IgD-negative memory B cell (primary cell): ENCODE data around the gene PTGFRN. TPM values are rescaled to one million over a fixed set of nuclear protein-coding genes. Genes with fewer than 3 reads are reported as not detected.

Experiments
- H3K27ac Mint-ChIP-seq, 3 donors: one replicate each; pipeline ENCODE4 v1.8.0; 2020 to 2022; ENCODE audit warnings: mild to moderate bottlenecking in 3 of 3, mixed read lengths in 3 of 3, moderate library complexity in 1 of 3
- H3K27me3 Mint-ChIP-seq: one replicate; pipeline ENCODE4 v1.8.0; 2021; ENCODE audit warnings: mixed read lengths
- H3K36me3 Mint-ChIP-seq: one replicate; pipeline ENCODE4 v1.8.0; 2020; ENCODE audit warnings: mild to moderate bottlenecking, mixed read lengths
- H3K4me1 Mint-ChIP-seq, 3 donors: one replicate each; pipeline ENCODE4 v1.8.0; 2020 to 2022; ENCODE audit warnings: mixed read lengths in 3 of 3, mild to moderate bottlenecking in 1 of 3
- H3K4me3 Mint-ChIP-seq, 4 donors: one replicate each; pipeline ENCODE4 v1.8.0; 2020 to 2022; ENCODE audit warnings: mild to moderate bottlenecking in 4 of 4, mixed read lengths in 4 of 4, moderate library complexity in 3 of 4
- H3K9me3 Mint-ChIP-seq, 3 donors: one replicate each; pipeline ENCODE4 v1.8.0; 2020 to 2021; ENCODE audit warnings: mixed read lengths in 3 of 3, mild to moderate bottlenecking in 1 of 3
- polyA plus RNA-seq: library from polyadenylated mRNA; unstranded; fragments of 300-500 nt; fragmentation: Illumina TruSeq; gene quantifications from one replicate; pipeline ENCODE4 v1.2.3, GENCODE V29; 2021

The PTGFRN gene
- polyA plus RNA-seq, 1 donor from 2014 or later = not detected

DNA sequence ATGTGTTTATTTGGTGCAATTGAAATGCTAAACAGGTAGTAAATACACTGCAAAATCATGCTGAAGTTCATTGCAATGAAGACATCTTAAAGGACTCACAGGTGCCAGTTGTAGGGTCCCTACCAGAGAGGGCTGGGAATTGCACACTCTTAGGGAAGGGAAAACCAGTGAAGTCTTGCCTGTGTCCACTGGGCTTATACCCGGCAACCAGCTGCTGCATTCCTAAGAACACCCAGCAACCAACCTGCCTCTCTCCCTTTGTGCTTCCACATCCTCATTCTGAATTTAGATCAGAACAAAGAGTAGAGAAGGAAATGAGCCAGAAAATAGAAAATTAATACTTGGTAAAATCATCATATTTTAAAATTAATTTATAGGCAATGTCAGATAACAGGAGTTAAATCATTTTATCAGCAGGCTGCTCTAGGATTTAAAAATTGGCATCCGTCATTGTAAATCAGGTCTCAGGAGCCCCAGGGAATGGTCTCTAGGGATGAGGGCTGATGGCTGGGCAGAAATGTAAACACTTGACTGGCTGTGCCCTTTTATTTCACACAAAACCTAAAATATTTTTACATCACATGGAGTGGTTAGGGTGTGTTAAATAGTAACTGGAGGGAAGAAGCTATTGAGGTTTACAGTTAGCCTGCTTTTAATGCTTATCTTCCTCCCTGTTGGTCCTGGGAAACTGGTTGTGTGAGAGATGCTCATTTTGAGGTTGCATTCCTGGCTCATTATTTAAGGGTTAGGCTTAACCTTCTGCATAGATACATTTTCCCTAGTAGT is 31.3 kb downstream of the PTGFRN start:
- Mint-ChIP-seq H3K27me3 (peaks cover 5% of the 10 kb centered on the region), H3K36me3 (no peaks in the 10 kb centered on the region), H3K4me3 (no peak overlapping the region), H3K4me1 (no peaks in the 10 kb centered on the region), H3K9me3 (no peaks in the 10 kb centered on the region), H3K27ac (no peak overlapping the region)

DNA sequence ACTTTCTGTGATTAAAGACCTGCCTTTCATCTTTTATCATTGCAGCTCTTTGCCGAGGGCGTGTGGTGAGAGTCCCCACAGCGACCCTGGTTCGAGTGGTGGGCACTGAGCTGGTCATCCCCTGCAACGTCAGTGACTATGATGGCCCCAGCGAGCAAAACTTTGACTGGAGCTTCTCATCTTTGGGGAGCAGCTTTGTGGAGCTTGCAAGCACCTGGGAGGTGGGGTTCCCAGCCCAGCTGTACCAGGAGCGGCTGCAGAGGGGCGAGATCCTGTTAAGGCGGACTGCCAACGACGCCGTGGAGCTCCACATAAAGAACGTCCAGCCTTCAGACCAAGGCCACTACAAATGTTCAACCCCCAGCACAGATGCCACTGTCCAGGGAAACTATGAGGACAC is 32.0 kb downstream of the PTGFRN start:
- Mint-ChIP-seq H3K9me3 (no peaks in the 10 kb centered on the region), H3K4me1 (no peaks in the 10 kb centered on the region), H3K27me3 (peaks cover 5% of the 10 kb centered on the region), H3K4me3 (no peak overlapping the region), H3K27ac (no peak overlapping the region), H3K36me3 (no peaks in the 10 kb centered on the region)

DNA sequence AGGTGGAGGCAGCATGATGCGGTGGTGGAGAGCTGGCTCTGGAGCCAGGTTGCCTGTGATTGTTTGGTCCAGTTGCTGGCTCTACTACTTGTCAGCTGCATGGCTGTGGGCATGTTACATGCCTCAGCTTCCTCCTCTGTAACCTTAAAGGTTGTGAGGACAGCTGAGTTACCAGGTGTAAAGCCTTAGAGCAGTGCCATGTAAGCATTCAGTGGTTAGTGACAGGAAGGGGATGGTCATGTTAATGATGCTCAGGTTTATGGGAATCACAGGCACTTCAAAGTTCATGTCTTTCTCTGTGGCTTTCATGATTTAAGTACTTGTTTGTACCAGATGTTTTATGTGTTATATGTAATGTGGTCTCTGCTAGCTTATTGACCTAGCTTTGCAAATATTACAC is 32.6 kb downstream of the PTGFRN start:
- Mint-ChIP-seq H3K4me3 (no peak overlapping the region), H3K4me1 (no peaks in the 10 kb centered on the region), H3K36me3 (no peaks in the 10 kb centered on the region), H3K27me3 (peaks cover 3% of the 10 kb centered on the region), H3K9me3 (no peaks in the 10 kb centered on the region), H3K27ac (no peak overlapping the region)

DNA sequence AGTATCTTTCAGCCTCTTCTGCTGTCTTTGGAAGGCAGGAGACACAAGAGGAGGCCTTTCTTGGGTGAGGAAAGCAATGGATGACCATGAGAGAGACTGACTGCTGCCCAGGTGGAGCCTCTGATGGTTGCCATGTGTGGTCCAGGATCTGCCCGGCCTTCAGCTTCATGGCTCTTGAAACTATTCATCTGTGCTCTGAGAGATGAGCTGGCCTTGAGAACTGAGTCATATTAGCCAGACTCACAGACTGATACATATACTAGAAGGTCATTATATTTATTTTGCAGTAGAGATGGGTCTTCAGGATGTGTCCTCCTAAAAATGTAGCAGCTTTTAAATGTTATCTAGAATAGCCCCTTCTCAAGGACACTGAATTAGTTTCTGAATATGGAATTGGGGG is 33.7 kb downstream of the PTGFRN start:
- H3K4me3 Mint-ChIP-seq = no peak overlapping the region
- no peaks in the 10 kb centered on the region for H3K4me1 Mint-ChIP-seq
- H3K27me3 Mint-ChIP-seq = peaks cover 1% of the 10 kb centered on the region
- H3K27ac Mint-ChIP-seq = no peak overlapping the region
- H3K36me3 Mint-ChIP-seq = no peaks in the 10 kb centered on the region
- H3K9me3 Mint-ChIP-seq = no peaks in the 10 kb centered on the region

DNA sequence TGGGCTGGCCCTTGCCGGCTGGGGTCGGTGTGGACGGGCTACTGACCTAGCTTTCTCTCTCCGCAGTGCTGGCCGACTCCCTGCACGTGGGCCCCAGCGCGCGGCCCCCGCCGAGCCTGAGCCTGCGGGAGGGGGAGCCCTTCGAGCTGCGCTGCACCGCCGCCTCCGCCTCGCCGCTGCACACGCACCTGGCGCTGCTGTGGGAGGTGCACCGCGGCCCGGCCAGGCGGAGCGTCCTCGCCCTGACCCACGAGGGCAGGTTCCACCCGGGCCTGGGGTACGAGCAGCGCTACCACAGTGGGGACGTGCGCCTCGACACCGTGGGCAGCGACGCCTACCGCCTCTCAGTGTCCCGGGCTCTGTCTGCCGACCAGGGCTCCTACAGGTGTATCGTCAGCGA is 34.9 kb downstream of the PTGFRN start:
- H3K27ac Mint-ChIP-seq = no peak overlapping the region
- no peak overlapping the region for H3K4me3 Mint-ChIP-seq
- H3K36me3 Mint-ChIP-seq = no peaks in the 10 kb centered on the region
- no peaks in the 10 kb centered on the region for H3K4me1 Mint-ChIP-seq
- H3K27me3 Mint-ChIP-seq = peaks cover 1% of the 10 kb centered on the region
- no peaks in the 10 kb centered on the region for H3K9me3 Mint-ChIP-seq

DNA sequence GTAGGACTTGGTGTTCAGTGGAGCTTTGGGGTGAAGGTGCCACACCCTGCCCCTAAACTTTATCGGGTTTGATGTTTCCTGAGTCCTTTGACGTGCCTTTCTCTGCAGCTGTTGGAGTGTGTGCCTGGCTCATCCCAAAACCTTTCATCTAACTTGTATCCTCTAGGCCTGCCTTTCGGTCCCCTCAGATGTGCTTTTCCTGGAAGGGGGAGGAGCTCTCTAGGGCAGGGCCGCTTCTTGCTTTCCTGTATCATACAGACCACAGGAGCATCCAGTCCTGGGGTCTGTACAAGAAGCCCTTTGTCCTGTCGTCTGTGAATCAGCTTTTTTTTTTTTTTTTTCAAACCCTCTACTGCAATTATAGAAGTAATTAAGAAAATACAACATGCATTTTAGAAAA is 35.7 kb downstream of the PTGFRN start:
- Mint-ChIP-seq H3K4me3 (no peak overlapping the region), H3K36me3 (no peaks in the 10 kb centered on the region), H3K9me3 (no peaks in the 10 kb centered on the region), H3K27me3 (peaks cover 1% of the 10 kb centered on the region), H3K4me1 (no peaks in the 10 kb centered on the region), H3K27ac (no peak overlapping the region)

DNA sequence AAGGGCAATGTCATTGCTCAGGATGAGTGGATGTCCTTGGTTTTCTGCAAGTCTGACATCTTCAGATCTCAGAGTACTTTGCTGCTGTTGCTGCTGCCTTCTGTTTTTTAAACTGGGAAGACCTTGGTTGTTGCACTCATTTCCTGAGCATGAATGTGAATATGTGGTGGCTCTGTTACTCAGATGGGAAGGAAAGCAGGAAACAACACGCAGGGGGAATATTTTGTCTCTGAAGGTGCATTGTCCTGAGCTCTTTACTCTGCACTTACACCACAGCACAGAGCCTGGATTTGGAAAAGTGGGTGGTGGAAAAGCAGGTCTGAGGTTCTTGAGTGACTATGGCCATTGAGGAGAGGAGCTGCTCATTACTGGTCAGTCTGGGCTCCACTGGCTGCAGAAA is 36.3 kb downstream of the PTGFRN start:
- Mint-ChIP-seq H3K36me3 (no peaks in the 10 kb centered on the region), H3K4me1 (no peaks in the 10 kb centered on the region), H3K4me3 (no peak overlapping the region), H3K9me3 (no peaks in the 10 kb centered on the region), H3K27me3 (no peaks in the 10 kb centered on the region), H3K27ac (no peak overlapping the region)

DNA sequence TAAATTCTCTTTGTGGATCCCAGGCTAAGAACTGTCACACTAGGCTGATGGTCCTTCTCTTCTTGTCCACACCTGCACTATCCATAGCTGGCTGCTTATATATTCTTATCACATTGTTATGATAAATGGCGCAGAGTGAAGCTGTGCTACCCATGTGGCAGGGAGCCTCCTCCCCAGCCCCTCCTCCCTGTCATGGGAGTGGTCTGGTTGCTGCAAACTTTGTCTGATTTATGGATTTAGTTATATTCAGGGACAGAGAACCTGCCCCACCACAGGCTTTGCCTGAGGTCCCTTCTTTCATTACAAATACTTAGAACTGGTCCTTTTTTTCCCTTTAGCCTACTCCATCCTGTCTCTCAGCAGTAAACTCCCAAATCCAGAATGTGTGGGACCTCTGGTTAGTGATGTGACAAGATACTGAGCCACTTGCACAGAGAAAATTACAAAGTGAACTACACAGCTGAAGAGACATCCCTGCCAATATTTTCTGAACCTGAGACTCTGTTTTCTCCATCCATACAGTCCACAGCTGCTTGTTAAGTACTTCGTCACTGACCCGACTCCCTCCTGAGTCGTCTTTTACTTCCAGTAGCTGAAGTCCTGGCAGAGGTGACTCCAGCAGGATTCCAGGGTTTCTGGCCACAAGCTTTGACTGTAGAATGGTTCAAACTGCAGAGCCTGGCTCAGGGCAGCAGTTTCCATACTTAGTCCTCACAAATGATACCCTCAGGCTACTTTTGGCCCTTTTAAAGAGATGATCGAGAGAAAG is 37.6 kb downstream of the PTGFRN start:
- Mint-ChIP-seq H3K9me3 (no peaks in the 10 kb centered on the region), H3K36me3 (no peaks in the 10 kb centered on the region)

DNA sequence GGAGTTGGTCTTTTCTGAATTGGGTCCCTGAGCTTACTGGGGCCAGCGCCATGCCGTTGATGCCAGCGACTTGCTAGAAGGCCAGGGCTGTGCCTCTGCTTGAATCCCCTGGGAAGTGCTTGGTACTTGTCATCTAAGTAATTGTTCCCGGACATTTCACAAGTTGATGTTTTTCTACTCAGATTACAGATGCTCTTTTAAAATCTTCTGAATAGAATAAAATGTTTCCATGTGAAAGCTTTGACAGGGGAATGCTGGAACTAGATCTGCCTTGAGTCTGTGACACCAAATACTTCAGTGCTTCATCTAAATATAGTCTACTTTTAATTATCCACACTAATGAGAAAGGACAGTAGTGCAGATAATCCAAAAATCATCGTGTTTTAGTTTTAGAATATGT is 38.3 kb downstream of the PTGFRN start:
- H3K27me3 Mint-ChIP-seq = peaks cover 1% of the 10 kb centered on the region
- H3K9me3 Mint-ChIP-seq = no peaks in the 10 kb centered on the region
- H3K4me1 Mint-ChIP-seq = no peaks in the 10 kb centered on the region
- H3K4me3 Mint-ChIP-seq = no peak overlapping the region
- H3K27ac Mint-ChIP-seq = no peak overlapping the region
- H3K36me3 Mint-ChIP-seq = no peaks in the 10 kb centered on the region

More for the DNA sequence above, 37.6 kb downstream of the PTGFRN start:
- H3K4me3 Mint-ChIP-seq = no peak overlapping the region
- no peaks in the 10 kb centered on the region for H3K4me1 Mint-ChIP-seq
- no peak overlapping the region for H3K27ac Mint-ChIP-seq
- peaks cover 1% of the 10 kb centered on the region for H3K27me3 Mint-ChIP-seq

DNA sequence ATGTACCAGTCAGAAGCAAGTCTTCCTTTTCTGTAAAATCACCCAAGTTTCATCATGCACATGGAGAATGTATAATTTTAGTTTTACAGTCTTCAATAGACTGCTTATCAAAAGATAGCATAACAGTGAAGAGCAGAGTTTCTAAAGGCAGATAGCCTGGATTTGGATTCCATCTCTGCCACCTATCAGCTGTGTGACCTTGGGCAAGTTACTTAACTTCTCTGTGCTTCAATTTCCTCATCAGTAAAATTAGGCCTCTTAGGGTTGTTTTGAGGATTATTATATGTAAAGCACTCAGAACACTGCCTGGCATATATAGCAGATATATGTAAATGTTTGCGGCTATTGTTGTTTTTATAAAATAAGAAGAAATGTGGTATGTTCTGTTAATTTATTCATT is 38.9 kb downstream of the PTGFRN start:
- Mint-ChIP-seq H3K4me1 (no peaks in the 10 kb centered on the region), H3K4me3 (no peak overlapping the region), H3K27ac (no peak overlapping the region), H3K36me3 (no peaks in the 10 kb centered on the region), H3K9me3 (no peaks in the 10 kb centered on the region), H3K27me3 (peaks cover 1% of the 10 kb centered on the region)

DNA sequence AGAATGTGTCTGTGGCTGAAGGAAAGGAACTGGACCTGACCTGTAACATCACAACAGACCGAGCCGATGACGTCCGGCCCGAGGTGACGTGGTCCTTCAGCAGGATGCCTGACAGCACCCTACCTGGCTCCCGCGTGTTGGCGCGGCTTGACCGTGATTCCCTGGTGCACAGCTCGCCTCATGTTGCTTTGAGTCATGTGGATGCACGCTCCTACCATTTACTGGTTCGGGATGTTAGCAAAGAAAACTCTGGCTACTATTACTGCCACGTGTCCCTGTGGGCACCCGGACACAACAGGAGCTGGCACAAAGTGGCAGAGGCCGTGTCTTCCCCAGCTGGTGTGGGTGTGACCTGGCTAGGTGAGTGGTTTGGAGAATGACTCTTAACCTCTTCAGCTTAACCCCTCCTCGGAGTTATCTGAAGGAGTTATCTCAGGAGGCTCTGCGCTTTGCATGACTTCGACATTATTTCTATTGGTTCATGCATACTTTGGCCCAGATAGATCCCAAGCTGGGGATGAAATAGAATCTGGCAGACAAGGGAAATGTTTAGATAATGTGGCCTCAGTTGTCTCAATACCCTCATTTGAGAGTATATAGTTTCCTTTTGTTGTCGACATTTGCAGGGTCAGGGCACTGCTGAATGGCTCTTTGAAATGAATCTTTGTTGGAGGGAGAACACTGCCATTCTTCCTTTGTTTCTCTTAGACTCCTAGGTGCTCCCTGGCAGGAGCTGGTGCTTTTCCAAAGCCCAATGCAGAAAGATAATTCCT is 39.7 kb downstream of the PTGFRN start:
- no peak overlapping the region for H3K4me3 Mint-ChIP-seq
- H3K27me3 Mint-ChIP-seq = peaks cover 1% of the 10 kb centered on the region
- H3K9me3 Mint-ChIP-seq = no peaks in the 10 kb centered on the region
- no peaks in the 10 kb centered on the region for H3K4me1 Mint-ChIP-seq
- H3K36me3 Mint-ChIP-seq = no peaks in the 10 kb centered on the region
- no peak overlapping the region for H3K27ac Mint-ChIP-seq

DNA sequence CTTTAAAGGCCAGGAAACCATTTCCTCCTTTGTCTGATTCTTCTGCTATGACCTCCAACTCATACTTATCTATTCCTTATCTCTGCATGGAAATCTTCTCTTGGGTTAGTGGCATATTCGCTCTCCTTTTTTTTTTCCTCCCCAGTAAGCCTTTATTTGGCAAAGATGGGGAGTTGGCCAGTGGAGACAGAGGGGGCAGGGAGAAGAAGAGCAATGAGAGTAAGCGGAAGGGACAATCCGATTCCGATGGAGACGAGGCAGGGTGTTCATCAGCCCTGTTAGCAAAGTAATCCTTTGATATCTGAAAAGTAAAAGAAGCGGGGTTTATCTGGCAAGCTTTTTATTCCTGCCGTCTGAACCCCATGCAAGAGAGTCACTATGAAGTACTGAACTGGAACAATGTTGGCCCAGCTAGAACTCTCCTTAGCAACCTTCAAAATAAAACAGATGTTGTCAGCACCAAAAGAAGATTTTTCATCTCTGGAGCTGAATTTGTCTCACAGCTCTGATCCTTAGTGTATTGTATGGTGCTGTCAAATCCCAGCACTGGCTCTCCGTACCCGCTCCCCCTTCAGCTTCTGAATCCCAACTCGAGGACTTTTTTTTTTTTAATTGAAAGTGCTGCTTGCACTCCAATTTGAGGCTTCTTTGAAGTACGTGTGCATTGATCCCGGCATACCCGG is 40.9 kb downstream of the PTGFRN start:
- Mint-ChIP-seq H3K9me3 (no peaks in the 10 kb centered on the region), H3K4me3 (no peak overlapping the region), H3K27ac (no peak overlapping the region), H3K36me3 (no peaks in the 10 kb centered on the region), H3K27me3 (peaks cover 1% of the 10 kb centered on the region), H3K4me1 (no peaks in the 10 kb centered on the region)

DNA sequence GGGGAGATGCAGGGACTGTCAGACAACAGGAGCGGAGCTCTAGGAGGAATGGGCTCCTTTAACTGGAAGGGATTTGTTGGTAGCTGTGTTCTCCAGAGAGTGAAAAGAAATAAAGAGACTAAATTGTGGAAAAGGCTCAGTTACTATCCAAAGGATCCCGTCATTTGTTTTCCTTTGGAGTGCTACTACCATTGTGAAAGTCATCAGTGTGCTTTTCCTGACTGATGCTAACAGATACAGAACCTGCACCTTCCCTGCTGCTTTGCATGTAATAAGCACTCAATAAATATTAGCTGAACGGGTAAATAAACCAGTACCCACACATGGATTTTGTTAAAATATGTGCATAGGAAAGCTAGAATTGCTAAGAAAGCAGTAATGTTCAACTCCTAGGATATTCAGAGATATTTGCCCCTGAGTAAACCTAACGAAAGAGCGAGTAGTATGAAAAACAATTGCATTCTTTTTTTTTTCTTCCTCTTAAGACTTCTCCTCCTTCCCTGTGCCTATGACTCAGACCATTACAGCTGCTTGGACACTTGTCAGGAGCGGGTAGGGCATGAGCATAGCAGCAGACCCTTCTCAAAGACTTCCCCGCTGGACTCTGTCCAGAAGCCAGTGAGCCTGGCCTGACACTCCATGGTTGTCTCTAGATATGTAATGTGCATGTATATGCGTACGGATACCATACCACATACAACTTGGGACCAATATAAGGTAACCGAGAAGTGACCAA is 41.7 kb downstream of the PTGFRN start:
- no peaks in the 10 kb centered on the region for H3K9me3 Mint-ChIP-seq
- no peak overlapping the region for H3K27ac Mint-ChIP-seq
- no peaks in the 10 kb centered on the region for H3K4me1 Mint-ChIP-seq
- peaks cover 1% of the 10 kb centered on the region for H3K27me3 Mint-ChIP-seq
- no peaks in the 10 kb centered on the region for H3K36me3 Mint-ChIP-seq
- H3K4me3 Mint-ChIP-seq = no peak overlapping the region

DNA sequence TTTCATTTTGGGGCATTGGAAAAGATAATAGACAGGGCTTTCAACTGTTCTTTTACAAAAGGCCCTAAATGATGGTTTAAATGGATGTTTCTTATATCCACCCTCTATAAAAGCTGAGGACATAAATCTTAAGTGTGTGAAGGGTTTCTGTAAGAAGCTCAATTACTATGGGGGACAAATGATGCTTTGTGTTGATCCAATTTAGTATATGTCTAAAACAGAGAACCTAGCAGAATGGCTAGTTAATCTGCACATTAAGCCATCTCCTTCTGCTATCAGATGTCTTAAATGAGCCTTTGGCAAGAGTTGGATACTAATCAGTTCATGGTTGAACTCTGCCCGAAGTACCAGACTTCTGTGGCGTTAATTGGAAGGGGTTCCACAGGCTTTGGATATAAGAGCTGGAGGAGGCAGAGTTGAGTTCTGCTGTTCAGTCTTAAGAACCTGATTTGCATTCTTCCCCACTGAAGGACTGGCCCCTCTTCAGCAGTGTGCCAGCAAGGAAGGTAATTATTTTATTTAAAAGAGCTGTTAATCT is 43.1 kb downstream of the PTGFRN start:
- Mint-ChIP-seq H3K27ac (no peak overlapping the region), H3K27me3 (peaks cover 1% of the 10 kb centered on the region), H3K9me3 (no peaks in the 10 kb centered on the region), H3K4me3 (no peak overlapping the region), H3K4me1 (no peaks in the 10 kb centered on the region), H3K36me3 (no peaks in the 10 kb centered on the region)
